GM23338 (cell line): ENCODE data around the gene KAZALD1. TPM values are rescaled to one million over a fixed set of nuclear protein-coding genes. Genes with fewer than 3 reads are reported as not detected.

Source experiments
- ATAC-seq: fragments of 200-7000 bp; cut with Tn5 transposase; 3 replicates; pipeline ENCODE4 v1.9.1; 2020
- DNase-seq: peaks from one replicate; pipeline ENCODE4 v3.0.0-alpha.2; 2015; ENCODE audit warnings: low spot score
- H2AFZ ChIP-seq: fragments of 200-600 bp; sonication (generic); 2 replicates; pipeline ENCODE4 v1.8.0; 2016; ENCODE audit warnings: antibody characterized with exemption, mild to moderate bottlenecking, moderate library complexity
- H3F3A ChIP-seq: fragments of 200-600 bp; sonication (generic); replicated peaks from 2 replicates; pipeline ENCODE4 v1.8.0; 2017; ENCODE audit warnings: antibody characterized with exemption, mixed run types, low read depth
- H3K27ac ChIP-seq: fragments of 200-600 bp; sonication (generic); 2 replicates; pipeline ENCODE4 v1.6.1; 2016; ENCODE audit warnings: low read depth
- H3K27me3 ChIP-seq: fragments of 200-600 bp; sonication (generic); 2 replicates; pipeline ENCODE4 v1.8.0; 2016; ENCODE audit warnings: mild to moderate bottlenecking, mixed run types, moderate library complexity; ENCODE audit not compliant: insufficient read depth
- H3K36me3 ChIP-seq: fragments of 200-600 bp; sonication (generic); 2 replicates; pipeline ENCODE4 v1.8.0; 2016; ENCODE audit warnings: mild to moderate bottlenecking; ENCODE audit not compliant: insufficient read depth
- H3K4me1 ChIP-seq: fragments of 200-600 bp; sonication (generic); 2 replicates; pipeline ENCODE4 v1.8.0; 2016; ENCODE audit warnings: mild to moderate bottlenecking, moderate library complexity; ENCODE audit not compliant: insufficient read depth
- H3K4me2 ChIP-seq: fragments of 200-600 bp; sonication (generic); 2 replicates; pipeline ENCODE4 v1.7.1; 2017; ENCODE audit warnings: mixed run types
- H3K4me3 ChIP-seq: fragments of 200-600 bp; sonication (generic); 2 replicates; pipeline ENCODE4 v1.6.1; 2016; ENCODE audit warnings: mixed run types
- H3K79me2 ChIP-seq: fragments of 200-600 bp; sonication (generic); replicated peaks from 2 replicates; pipeline ENCODE4 v1.8.0; 2017; ENCODE audit warnings: mild to moderate bottlenecking; ENCODE audit not compliant: insufficient read depth
- H3K9me2 ChIP-seq: fragments of 200-600 bp; sonication (generic); 2 replicates; pipeline ENCODE4 v1.8.0; 2017; ENCODE audit not compliant: insufficient read depth
- H4K20me1 ChIP-seq: fragments of 200-600 bp; sonication (generic); replicated peaks from 2 replicates; pipeline ENCODE4 v1.8.0; 2017; ENCODE audit warnings: mild to moderate bottlenecking; ENCODE audit not compliant: insufficient read depth
- H3K27ac Mint-ChIP-seq: 2 replicates; pipeline ENCODE4 v1.8.0; 2020; ENCODE audit warnings: inconsistent platforms, mild to moderate bottlenecking, moderate library complexity, mixed read lengths
- H3K27me3 Mint-ChIP-seq: 3 replicates; pipeline ENCODE4 v1.8.0; 2022; ENCODE audit warnings: low read depth, mild to moderate bottlenecking, moderate library complexity, mixed read lengths, inconsistent platforms; ENCODE audit not compliant: insufficient read depth, poor library complexity
- H3K36me3 Mint-ChIP-seq: 3 replicates; pipeline ENCODE4 v1.8.0; 2021; ENCODE audit warnings: low read depth, mild to moderate bottlenecking, inconsistent platforms, moderate library complexity, mixed read lengths
- H3K4me1 Mint-ChIP-seq: 3 replicates; pipeline ENCODE4 v1.8.0; 2020; ENCODE audit warnings: mild to moderate bottlenecking, inconsistent platforms, mixed read lengths
- H3K4me3 Mint-ChIP-seq: 3 replicates; pipeline ENCODE4 v1.8.0; 2021; ENCODE audit warnings: moderate library complexity, mild to moderate bottlenecking, inconsistent platforms, mixed read lengths
- H3K9me3 Mint-ChIP-seq: 3 replicates; pipeline ENCODE4 v1.8.0; 2020; ENCODE audit warnings: moderate library complexity, mild to moderate bottlenecking, inconsistent platforms, mixed read lengths
- CTCF ChIP-seq, 2 experiments: fragments of 200-600 bp in 1 of 2; sonication (generic) in 1 of 2; conservative IDR thresholded peaks; 2 replicates each; pipeline versions ENCODE4 v1.5.1 to v1.6.1; 2016 to 2017; ENCODE audit warnings: antibody characterized with exemption in 2 of 2, low read depth in 2 of 2, mild to moderate bottlenecking in 2 of 2, moderate library complexity in 1 of 2
- EZH2 ChIP-seq: fragments of 200-600 bp; sonication (generic); IDR thresholded peaks from one replicate; pipeline ENCODE4 v1.8.0; 2017; ENCODE audit warnings: antibody characterized with exemption, mild to moderate bottlenecking, low read depth; ENCODE audit not compliant: unreplicated experiment
- EZH2phosphoT487 ChIP-seq: fragments of 200-600 bp; sonication (generic); IDR thresholded peaks from one replicate; pipeline ENCODE4 v1.8.1; 2018; ENCODE audit warnings: antibody characterized with exemption; ENCODE audit not compliant: unreplicated experiment
- NANOG ChIP-seq: IDR thresholded peaks from 2 replicates; pipeline ENCODE4 v1.6.1; 2016; ENCODE audit warnings: antibody characterized with exemption, borderline replicate concordance
- POLR2AphosphoS5 ChIP-seq: IDR thresholded peaks from 2 replicates; pipeline ENCODE4 v1.6.1; 2016; ENCODE audit warnings: antibody characterized with exemption, low read depth
- REST ChIP-seq: IDR thresholded peaks from one replicate; pipeline ENCODE4 v1.6.1; 2018; ENCODE audit warnings: antibody characterized with exemption; ENCODE audit not compliant: unreplicated experiment
- ZNF114 ChIP-seq: fragments of 250-450 bp; sonication (Bioruptor Pico); IDR thresholded peaks from 2 replicates; pipeline ENCODE4 v1.5.0; 2020; ENCODE audit warnings: mild to moderate bottlenecking, moderate library complexity
- ZNF331 ChIP-seq: fragments of 250-450 bp; sonication (Bioruptor Pico); IDR thresholded peaks from 2 replicates; pipeline ENCODE4 v1.5.0; 2020; ENCODE audit warnings: low read depth, mild to moderate bottlenecking, moderate library complexity
- ZNF462 ChIP-seq: fragments of 250-450 bp; sonication (Bioruptor Pico); IDR thresholded peaks from 2 replicates; pipeline ENCODE4 v1.5.0; 2020; ENCODE audit warnings: mild to moderate bottlenecking, moderate library complexity
- polyA plus RNA-seq: library from polyadenylated mRNA; unstranded; fragments of >200 nt; fragmentation: Nextera tagmentation; extraction: Ambion mirVana; gene quantifications from 2 replicates; pipeline ENCODE4 v1.2.1, GENCODE V29; 2016
- total RNA-seq: library from RNA; depleted of rRNA; stranded (reverse); fragments of >200 nt; shearing (Covaris generic); gene quantifications from 2 replicates; pipeline ENCODE4 v1.2.3, GENCODE V29; 2014
- TF ChIP-seq, protein P1 (sequence below): IDR thresholded peaks from 2 replicates; pipeline ENCODE4 v1.6.1; 2016; ENCODE audit warnings: antibody characterized with exemption

The KAZALD1 gene
- total and polyA plus RNA-seq, 2 experiments from 2014 or later, result 0.27 to 1.3 TPM

GRCh38 chr10:101015582-101015973 is 46.2 kb upstream of the KAZALD1 start (continued):
- TF ChIP-seq ZNF462 (no peak), EZH2 (no peak), NANOG (no peak)
- TF ChIP-seq, protein P1, sequence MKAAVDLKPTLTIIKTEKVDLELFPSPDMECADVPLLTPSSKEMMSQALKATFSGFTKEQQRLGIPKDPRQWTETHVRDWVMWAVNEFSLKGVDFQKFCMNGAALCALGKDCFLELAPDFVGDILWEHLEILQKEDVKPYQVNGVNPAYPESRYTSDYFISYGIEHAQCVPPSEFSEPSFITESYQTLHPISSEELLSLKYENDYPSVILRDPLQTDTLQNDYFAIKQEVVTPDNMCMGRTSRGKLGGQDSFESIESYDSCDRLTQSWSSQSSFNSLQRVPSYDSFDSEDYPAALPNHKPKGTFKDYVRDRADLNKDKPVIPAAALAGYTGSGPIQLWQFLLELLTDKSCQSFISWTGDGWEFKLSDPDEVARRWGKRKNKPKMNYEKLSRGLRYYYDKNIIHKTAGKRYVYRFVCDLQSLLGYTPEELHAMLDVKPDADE, result no peak

GRCh38 chr10:101016814-101017213 is 45.0 kb upstream of the KAZALD1 start:
- Histone ChIP-seq H3K4me3 (no peak overlapping the region), H4K20me1 (no peaks in the 10 kb centered on the region), H3K9me2 (no peaks in the 10 kb centered on the region), H3K36me3 (no peaks in the 10 kb centered on the region), H3F3A (no peaks in the 10 kb centered on the region), H3K27ac (no peak overlapping the region), H3K27me3 (peaks cover 61% of the 10 kb centered on the region), H3K79me2 (no peaks in the 10 kb centered on the region), H3K4me2 (no peak overlapping the region), H2AFZ (no peak overlapping the region), H3K4me1 (peaks cover 19% of the 10 kb centered on the region; the same call in 1 of the 2 replicates)
- H3K27me3 Mint-ChIP-seq, result peaks cover 62% of the 10 kb centered on the region
- no peak overlapping the region for H3K27ac Mint-ChIP-seq
- no peak for ATAC-seq
- DNase-seq, result no peak
- no peaks in the 10 kb centered on the region; the same call in 2 of the 3 replicates for H3K36me3 Mint-ChIP-seq
- no peak overlapping the region; the same call in 2 of the 3 replicates for H3K4me3 Mint-ChIP-seq
- H3K4me1 Mint-ChIP-seq, result peaks cover 19% of the 10 kb centered on the region
- no peaks in the 10 kb centered on the region; the same call in 2 of the 3 replicates for H3K9me3 Mint-ChIP-seq
- TF ChIP-seq EZH2phosphoT487 (no peak), REST (no peak), EZH2 (no peak), ZNF331 (CRISPR knock-in tag) (no peak), ZNF114 (no peak), CTCF (conservative IDR thresholded peaks at IDR 0.05; ENCODE audit: low read depth in 2 of 2) (no peak), POLR2AphosphoS5 (no peak)
